Measurements from ENCODE around the gene FOXR1. TPM values are rescaled to one million over a fixed set of nuclear protein-coding genes. Genes with fewer than 3 reads are reported as not detected.
A peak's percentile ranks its signal among the peaks of the same experiment; 100 is the strongest.

Gene FOXR1
- total RNA-seq, 2 donors from 2014 or later: not detected

- DNase-seq (ENCODE audit: low spot score) (no peak), ATAC-seq (ENCODE audit: insufficient number of reproducible peaks, low FRiP score, low read depth) (no peak)
- Histone ChIP-seq H3K4me3 (peak overlapping the region; percentile 99), H3K27ac (no peak overlapping the region), H3K4me1 (ENCODE audit: control insufficient read depth in 1 of 2, low read depth in 2 of 2) (peaks cover 23 to 64% of the 10 kb centered on the region in 2 donors), H3K9me3 (no peaks in the 10 kb centered on the region), H3K27me3 (replicated peaks; ENCODE audit: insufficient read depth) (no peaks in the 10 kb centered on the region), H3K36me3 (peaks cover 33% of the 10 kb centered on the region)
- TF ChIP-seq CTCF (IDR thresholded peaks at IDR 0.05): no peak
Observed at GRCh38 chr11:119019996-119020395, 48.4 kb downstream of the FOXR1 start.

DNA sequence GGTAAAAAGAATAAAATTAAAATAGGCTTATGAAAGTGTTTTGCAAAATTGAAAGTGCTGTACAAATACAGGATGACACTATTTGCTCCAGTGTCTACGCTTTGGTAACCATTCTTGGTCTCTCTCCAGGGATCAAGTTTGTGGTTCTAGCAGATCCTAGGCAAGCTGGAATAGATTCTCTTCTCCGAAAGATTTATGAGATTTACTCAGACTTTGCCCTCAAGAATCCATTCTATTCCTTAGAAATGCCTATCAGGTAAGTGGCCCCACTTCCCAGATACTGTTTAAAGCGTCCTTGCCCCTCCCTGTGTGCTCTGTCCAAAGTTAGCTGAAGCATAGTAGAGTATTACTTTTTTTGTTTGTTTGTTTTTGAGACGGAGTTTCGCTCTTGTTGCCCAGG lies 50.1 kb downstream of the FOXR1 start:
- no peak for ATAC-seq (ENCODE audit: insufficient number of reproducible peaks, low FRiP score, low read depth)
- no peaks in the 10 kb centered on the region for H3K27me3 ChIP-seq (replicated peaks; ENCODE audit: insufficient read depth)
- peaks cover 17 to 59% of the 10 kb centered on the region in 2 donors for H3K4me1 ChIP-seq (ENCODE audit: control insufficient read depth in 1 of 2, low read depth in 2 of 2)
- no peak overlapping the region for H3K4me3 ChIP-seq
- no peak overlapping the region for H3K27ac ChIP-seq
- no peak for TF ChIP-seq CTCF (IDR thresholded peaks at IDR 0.05)
- H3K9me3 ChIP-seq: no peaks in the 10 kb centered on the region
- H3K36me3 ChIP-seq: peaks cover 26% of the 10 kb centered on the region
- DNase-seq (ENCODE audit: low spot score): no peak

GRCh38 chr11:119023741-119024140 lies 52.2 kb downstream of the FOXR1 start:
- no peak for TF ChIP-seq CTCF (IDR thresholded peaks at IDR 0.05)
- no peaks in the 10 kb centered on the region for H3K9me3 ChIP-seq
- H3K4me1 ChIP-seq (ENCODE audit: control insufficient read depth in 1 of 2, low read depth in 2 of 2): peaks cover 12 to 50% of the 10 kb centered on the region in 2 donors
- no peak for DNase-seq (ENCODE audit: low spot score)
- ATAC-seq (ENCODE audit: insufficient number of reproducible peaks, low FRiP score, low read depth): no peak
- H3K4me3 ChIP-seq: no peak overlapping the region
- H3K36me3 ChIP-seq: peaks cover 26% of the 10 kb centered on the region
- H3K27ac ChIP-seq: no peak overlapping the region
- no peaks in the 10 kb centered on the region for H3K27me3 ChIP-seq (replicated peaks; ENCODE audit: insufficient read depth)

DNA sequence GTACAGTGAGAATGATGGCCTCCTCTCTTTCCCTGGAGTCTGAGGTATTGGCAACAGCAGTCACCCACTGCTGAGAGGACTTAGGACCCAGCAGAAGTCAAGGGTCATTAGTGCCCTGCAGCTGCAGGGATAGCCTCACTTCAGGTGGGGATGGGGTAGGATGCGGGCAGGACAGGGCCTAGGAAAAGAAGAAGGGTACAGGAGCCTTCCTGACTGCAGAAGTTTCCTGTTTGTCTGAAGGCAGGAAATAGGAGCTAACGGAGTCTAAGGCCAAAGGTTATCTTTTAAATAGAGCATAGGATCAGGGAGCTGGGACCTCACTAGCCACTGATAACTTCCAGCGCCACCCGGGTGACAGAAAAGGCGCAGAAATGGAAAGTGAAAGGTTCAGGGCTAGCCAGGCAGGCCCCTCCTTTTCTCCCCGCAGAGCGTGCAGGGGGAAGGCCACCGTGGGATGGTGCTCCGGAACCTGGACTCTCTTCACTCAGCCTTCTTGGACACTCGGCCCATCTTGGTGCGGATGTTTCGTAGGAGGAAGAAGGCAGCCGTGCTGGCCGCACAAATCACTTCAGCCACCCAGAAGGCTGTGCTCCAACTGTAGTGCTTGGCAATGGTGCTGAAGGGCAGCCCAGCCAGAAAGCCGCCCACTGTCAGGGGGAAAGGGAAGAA lies 53.0 kb downstream of the FOXR1 start:
- Histone ChIP-seq H3K4me1 (ENCODE audit: control insufficient read depth in 1 of 2, low read depth in 2 of 2) (peaks cover 14 to 50% of the 10 kb centered on the region in 2 donors), H3K4me3 (no peak overlapping the region), H3K27ac (peak overlapping the region; percentile 39 to 61), H3K36me3 (peaks cover 26% of the 10 kb centered on the region), H3K9me3 (no peaks in the 10 kb centered on the region), H3K27me3 (replicated peaks; ENCODE audit: insufficient read depth) (no peaks in the 10 kb centered on the region)
- TF ChIP-seq CTCF (IDR thresholded peaks at IDR 0.05): no peak
- DNase-seq (ENCODE audit: low spot score) (no peak), ATAC-seq (ENCODE audit: insufficient number of reproducible peaks, low FRiP score, low read depth) (no peak)

DNA sequence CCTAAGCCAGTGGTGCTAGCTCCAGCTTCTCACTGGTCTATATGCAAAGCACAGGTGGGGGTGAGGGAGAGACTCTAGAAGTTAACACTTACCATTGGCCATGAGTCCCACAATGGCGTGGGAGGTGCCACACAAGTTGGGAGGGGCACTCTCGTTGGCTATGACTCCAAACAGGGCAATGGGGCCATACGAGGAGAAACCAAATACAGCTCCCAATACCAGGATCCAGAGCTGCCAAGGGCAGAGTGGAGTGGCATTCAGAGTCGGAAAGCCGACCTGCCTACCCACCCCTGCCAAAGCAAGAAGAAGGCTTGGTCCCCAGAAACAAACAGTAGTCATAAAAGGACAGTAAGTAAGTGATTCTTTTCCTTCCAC lies 53.5 kb downstream of the FOXR1 start:
- no peaks in the 10 kb centered on the region for H3K9me3 ChIP-seq
- ATAC-seq (ENCODE audit: insufficient number of reproducible peaks, low FRiP score, low read depth) (no peak), DNase-seq (ENCODE audit: low spot score) (no peak)
- H3K36me3 ChIP-seq: peaks cover 26% of the 10 kb centered on the region
- TF ChIP-seq CTCF (IDR thresholded peaks at IDR 0.05): no peak
- peaks cover 16 to 50% of the 10 kb centered on the region in 2 donors for H3K4me1 ChIP-seq (ENCODE audit: control insufficient read depth in 1 of 2, low read depth in 2 of 2)
- no peak overlapping the region for H3K4me3 ChIP-seq
- H3K27ac ChIP-seq: peak overlapping the region; percentile 39 to 61
- H3K27me3 ChIP-seq (replicated peaks; ENCODE audit: insufficient read depth): no peaks in the 10 kb centered on the region

Measured in thoracic aorta (tissue), 2 donors.